Neural progenitor cell (in vitro differentiated cells): ENCODE results near the gene FLT3.

Experiments used
- CTCF ChIP-seq: fragments of 200-600 bp; sonication (generic); IDR thresholded peaks from 2 replicates; pipeline ENCODE4 v1.5.1; 2017; ENCODE audit warnings: antibody characterized with exemption, mild to moderate bottlenecking
- EZH2 ChIP-seq: fragments of 200-600 bp; sonication (generic); IDR thresholded peaks from 2 replicates; pipeline ENCODE4 v1.6.1; 2017; ENCODE audit warnings: antibody characterized with exemption, mild to moderate bottlenecking, moderate library complexity

GRCh38 chr13:27979765-27980279 lies 120.6 kb downstream of the FLT3 start:
- TF ChIP-seq CTCF (no peak), EZH2 (no peak)
